ENCODE results near the gene SPATA16. TPM values are rescaled to one million over a fixed set of nuclear protein-coding genes. Genes with fewer than 3 reads are reported as not detected.

Gene SPATA16
- total RNA-seq, 1 donor from 2014 or later = not detected

DNA sequence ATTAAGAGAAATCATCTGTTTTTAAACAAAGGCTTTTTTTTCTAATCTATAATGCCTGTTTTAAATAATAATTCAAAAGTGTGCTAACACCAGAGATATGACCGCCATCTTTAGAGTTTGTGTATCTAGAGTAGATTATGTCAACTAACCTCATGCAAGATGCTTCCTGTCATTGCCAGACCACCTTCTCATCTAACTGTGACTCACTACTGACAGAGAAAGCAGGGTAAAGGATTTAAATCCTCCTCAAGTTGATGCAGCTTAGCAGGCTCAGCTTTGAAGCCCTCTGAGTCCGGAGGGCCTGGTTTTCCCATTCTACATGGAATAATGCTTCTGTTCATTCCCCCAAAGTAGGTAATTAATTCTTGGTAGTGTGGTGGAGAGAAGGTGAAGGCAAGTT, 282.0 kb downstream of the SPATA16 start:
- intact Hi-C loops (cut with DNase I) = no loop called here
- ATAC-seq (no peak), DNase-seq (ENCODE audit: low spot score) (no peak)

DNA sequence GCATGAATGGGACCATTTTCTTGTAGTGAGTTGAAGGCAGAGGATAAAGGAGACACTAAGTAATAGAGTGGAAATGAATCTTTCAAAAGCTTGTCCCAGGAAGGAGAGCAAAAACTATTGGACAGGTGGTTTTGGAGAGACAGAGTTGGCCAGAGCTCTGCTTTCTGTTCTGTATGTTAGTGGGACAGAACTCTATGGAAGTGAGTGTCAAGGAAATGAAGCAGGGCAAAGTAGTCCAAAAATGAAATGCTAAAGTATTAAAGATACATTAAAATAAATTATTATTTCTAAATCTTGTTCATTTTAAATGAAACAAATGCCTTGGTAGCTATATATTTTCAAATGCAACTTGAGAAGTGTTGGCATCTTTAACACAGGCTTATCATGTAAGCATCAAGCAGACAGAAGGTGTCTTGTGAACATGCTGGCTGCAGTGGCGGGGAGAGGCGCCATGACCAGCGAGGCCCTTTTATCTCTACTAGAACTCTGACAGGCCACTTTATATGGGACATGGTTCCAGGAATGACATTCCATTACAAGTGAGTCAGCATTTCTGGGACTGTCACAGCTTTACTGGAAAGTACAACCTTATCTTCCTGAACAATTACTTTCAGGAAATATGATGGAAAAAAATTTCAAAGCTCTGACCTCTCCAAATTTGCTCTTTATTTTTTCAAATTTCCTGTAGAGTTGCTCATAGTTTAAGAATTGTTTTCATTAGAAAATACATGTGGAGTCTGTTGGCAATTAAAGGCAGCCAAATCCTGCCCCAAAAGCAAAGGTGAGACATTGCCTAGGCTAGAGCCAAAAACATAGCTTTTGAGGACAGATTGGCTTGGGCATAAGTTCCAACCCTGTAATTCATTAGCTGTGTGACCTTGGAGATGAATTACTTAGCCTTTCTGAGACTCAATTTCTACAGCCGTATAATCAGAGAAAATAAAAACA, 284.0 kb downstream of the SPATA16 start:
- ATAC-seq (no peak), DNase-seq (ENCODE audit: low spot score) (no peak)
- intact Hi-C loops (cut with DNase I) = no loop called here

DNA sequence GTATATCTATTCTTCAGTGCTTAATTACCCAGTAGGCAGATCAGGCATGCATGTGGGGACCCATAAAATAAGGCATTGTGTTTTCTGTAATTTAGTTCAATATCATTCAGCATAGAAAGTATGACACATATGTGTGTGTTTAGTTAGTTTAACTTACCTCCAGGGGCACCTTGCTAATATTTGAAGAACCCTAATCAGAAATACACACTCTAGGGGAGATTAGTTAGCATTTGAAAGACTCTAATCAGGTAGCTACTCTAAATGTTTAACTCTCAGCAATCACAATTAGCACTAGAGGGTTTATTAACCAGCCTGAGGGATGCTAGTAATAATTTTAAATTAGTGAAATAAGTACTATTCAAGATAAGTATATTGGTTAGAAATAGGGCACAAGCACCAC, 286.0 kb downstream of the SPATA16 start:
- DNase-seq (ENCODE audit: low spot score) = no peak
- intact Hi-C loops (cut with DNase I) = no loop called here
- ATAC-seq = no peak

DNA sequence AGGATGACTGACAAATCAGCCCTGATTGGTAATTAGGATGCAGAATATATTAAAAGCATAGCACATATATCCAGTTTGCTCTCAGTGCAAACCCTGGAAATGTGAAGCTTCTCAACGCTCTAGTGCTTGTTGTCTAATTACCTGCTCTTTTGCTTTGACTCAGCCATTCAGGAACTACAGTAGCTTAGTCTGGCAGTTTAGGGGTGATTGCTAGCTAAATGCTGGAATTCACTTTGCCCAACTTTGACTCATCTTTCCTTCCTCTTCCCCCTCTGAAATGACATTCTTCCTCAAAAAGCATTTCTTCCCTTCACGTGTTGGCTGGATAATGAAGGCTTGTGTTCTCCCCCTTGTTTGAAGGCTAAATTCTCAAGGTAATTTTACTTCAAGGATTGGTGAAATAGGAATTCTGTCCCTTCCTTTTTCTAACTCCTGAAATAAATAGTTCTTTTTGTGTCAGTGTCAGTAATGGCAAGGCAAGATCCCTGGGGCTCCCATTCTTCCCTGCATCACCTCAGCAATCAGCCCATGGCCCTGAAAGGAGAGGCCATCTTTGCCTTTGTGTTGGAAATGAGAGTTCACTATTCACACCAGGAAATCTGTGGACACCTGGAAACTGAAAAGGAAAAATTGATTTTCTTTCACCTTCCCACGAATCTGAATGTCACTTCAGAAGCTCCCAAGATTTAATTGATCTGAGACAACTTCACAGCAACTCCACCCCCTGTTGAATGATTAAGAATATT, 286.9 kb downstream of the SPATA16 start:
- DNase-seq (ENCODE audit: low spot score) (no peak), ATAC-seq (no peak)
- intact Hi-C loops (cut with DNase I) = no loop called here

DNA sequence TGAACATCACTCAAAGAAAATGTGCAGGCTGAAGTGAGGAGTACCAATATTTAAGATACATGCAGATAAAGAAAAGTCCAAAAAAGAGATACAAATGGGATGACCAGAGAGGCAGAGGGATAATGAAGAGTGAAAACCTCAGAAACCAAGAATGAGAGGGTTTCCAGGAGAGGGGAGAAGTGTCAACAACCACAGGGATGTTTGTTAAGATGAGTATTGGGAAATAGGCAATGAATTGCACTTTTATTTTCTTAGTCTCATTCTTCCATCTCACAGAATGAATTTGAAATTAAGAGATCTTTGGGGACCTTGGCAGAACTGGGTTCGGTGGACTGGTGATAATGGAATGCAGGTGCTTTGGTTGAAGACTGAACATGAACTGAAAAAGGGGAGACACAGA, 288.0 kb downstream of the SPATA16 start:
- DNase-seq (ENCODE audit: low spot score) = no peak
- intact Hi-C loops (cut with DNase I) = no loop called here
- no peak for ATAC-seq

DNA sequence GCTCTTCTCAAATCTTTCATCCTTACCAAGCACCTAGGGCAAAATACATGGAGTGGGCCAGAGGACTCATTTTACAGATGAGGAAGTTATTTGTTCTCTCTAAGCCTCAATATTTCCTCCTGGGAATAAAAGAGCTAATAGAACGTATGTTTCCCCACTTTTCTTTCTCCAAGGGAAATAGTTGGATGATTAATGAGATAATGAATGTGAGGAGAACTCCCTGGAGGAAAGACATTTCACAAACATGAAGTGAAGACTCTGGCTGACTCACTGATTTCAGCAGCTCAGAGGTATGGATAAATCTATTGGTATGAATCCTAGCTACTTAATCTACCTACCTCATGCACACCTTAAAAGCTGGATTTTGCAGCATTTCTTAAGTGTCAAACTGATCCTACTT, 292.1 kb downstream of the SPATA16 start:
- intact Hi-C loops (cut with DNase I) = no loop called here

DNA sequence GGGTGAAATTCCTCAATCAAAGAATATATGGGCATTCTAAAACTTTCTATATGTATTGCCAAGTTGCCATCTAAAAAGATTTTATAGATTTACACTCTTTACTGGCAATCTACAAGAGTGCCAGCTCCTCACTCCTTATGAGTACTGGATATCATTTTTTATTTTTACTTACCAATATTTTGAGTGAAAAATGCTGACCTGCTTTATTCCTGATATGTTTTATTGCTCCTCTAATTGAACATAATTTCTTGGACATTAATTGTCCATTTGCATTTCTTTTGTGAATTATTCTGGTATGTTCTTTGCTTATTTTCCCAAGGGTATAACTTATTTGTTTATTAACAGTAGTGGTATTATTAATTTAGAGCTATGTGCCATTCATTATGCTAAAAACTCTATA, 293.7 kb downstream of the SPATA16 start:
- intact Hi-C loops (cut with DNase I) = no loop called here
- no peak for DNase-seq (ENCODE audit: low spot score)
- ATAC-seq = no peak

More for the DNA sequence above, 292.1 kb downstream of the SPATA16 start:
- DNase-seq (ENCODE audit: low spot score) (no peak), ATAC-seq (no peak)

DNA sequence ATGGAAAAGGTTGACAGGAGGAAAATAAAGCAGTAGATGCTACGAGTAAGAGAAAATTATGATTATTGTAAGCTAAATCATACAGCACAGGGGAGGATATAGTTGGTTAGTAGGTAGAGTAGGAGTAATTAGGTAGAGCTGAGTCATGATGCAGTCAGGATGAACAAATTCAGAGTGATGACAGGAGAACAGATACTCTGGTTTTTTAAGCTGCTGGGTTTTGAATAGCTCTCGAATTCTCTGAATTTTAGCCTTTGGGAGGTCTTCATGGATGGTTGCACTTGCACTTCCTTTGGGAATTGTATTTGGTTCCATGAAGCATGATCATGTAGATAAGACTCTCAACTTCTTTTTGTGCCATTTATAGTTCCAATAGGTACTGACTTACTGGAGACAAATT, 294.3 kb downstream of the SPATA16 start:
- DNase-seq (ENCODE audit: low spot score) (no peak), ATAC-seq (no peak)
- intact Hi-C loops (cut with DNase I) = no loop called here

DNA sequence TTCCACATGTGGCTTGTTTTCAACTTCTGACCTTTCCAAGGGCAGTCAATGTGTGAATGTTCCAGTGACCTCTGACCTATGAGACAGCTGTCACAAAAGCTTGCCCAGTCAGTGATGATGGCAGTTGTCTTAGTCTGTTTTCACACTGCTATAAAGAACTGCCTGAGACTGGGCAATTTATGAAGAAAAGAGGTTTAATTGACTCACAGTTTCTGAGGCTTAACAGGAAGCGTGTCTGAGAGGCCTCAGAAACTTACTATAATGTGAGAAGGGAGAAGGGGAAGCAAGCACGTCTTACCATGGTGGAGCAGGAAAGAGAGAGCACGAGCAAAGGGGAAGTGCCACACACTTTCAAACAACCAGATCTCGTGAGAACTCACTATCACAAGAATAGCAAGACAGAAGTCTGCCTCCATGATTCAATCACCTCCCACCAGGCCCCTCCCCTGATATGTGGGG, 294.9 kb downstream of the SPATA16 start:
- intact Hi-C loops (cut with DNase I) = no loop called here
- no peak for DNase-seq (ENCODE audit: low spot score)

DNA sequence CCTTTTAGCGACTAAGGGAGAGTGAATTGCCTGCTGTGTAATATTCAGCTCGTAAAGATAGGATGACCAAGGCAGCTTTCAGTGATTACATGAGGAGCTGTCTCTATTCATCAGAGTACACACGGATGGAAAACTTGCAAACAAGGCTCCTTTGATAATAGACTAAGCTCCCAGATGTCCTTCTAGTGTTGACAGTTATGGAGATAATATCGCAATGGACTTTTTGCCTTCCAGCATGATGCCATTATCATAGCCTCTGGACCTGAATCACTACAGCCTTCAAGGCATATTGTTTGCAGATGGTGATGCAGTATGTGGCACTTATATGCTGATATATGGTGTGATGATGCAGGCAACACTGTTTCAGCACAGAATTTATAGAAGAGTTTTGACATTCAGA, 296.6 kb downstream of the SPATA16 start:
- intact Hi-C loops (cut with DNase I) = no loop called here
- ATAC-seq (no peak), DNase-seq (ENCODE audit: low spot score) (no peak)

More for the DNA sequence above, 294.9 kb downstream of the SPATA16 start:
- no peak for ATAC-seq

DNA sequence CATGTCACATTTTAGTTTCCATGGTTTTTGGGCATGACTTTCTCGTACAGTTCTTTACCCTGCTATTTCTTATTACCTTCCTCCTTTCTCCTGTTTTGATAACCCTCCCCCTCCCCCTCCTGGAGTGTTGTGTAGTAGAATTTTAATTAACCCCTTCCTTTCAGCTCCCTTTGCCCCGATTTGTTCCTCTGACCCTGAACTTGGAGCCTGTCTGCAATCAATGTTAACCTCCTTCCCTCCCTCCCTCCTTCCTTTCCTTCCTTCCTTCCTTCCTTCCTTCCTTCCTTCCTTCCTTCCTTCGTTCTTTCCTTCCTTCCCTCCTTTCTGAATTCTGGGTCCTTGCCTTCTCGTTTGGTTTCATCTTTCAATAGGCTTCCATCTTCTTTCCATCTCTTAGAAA, 300.1 kb downstream of the SPATA16 start:
- ATAC-seq (no peak), DNase-seq (ENCODE audit: low spot score) (no peak)
- intact Hi-C loops (cut with DNase I) = no loop called here

DNA sequence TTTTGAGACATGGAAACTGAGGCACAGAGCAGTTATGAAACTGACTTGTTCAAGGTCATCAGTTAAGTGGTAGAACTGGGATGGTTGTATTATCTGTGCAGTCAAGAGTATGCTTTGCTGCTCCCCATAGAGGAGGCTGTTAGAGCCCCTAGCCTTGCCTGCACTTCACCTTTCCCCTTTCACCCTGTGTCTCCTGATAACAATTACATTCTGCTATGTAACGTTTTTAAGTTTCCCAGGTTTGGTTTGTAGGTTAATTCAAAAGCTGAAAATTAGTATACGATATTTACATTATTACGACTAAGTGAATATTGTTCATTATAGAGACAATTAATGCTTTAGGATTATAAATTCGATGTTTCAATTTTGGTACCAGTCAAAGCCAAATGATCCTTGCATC, 300.6 kb downstream of the SPATA16 start:
- ATAC-seq (no peak), DNase-seq (ENCODE audit: low spot score) (no peak)
- intact Hi-C loops (cut with DNase I) = no loop called here

DNA sequence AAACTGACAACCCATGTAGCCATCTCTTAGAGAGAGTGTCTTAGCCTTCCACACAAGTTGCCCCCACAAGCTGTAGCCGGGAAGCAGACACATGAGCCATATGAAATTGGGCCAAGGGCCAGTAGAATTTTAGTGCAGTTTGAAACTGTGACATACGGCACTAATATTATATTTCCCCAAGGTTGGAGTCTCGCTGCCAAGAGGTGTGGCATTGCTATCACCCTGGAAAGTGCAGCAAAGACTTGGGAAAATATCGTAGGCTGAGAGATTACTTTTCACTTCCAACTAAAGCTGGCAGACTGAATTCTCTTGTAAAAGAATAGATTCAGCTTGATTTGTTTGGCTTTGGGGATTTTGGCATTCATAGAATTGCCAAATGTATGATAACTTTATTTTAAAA, 301.4 kb downstream of the SPATA16 start:
- no peak for ATAC-seq
- DNase-seq (ENCODE audit: low spot score) = no peak
- intact Hi-C loops (cut with DNase I) = no loop called here

Measured in sciatic nerve (tissue), 2 donors.